Ammon's horn (tissue), 1 donor: ENCODE measurements around the gene IL4R.
A peak's percentile ranks its signal among the peaks of the same experiment; 100 is the strongest.
"Not testable (repeated sequence)": the region's sequence is repeated elsewhere in the genome, so short reads cannot be mapped to it uniquely, and the experiment has no call there.

Source experiments
- DNase-seq: peaks from one replicate; pipeline ENCODE4 v3.0.0-alpha.2; 2016; ENCODE audit warnings: low spot score

IL4R gene

GRCh38 chr16:27288313-27288712 lies 25.5 kb upstream of the IL4R start:
- DNase-seq, result not testable (repeated sequence)

GRCh38 chr16:27289669-27290068 lies 24.1 kb upstream of the IL4R start:
- no peak for DNase-seq

DNA sequence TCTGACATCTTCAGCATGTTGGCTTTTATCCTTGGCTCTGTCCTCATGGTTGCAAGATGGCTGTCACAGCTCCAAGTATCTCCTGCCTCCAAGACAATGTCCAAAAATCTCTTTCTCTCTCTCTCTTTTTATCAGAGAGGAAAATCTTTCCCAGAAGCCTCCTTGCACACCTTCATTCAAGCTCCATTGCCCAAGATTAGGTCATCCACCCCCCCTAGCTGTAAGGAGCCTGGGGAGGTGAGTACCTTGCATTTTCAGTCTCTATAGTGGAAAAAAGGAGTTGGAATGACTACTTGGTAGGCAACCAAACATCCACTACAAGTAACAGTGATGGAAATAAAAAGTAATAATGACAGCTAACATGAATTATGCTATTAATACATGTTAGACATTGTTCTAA lies 23.2 kb upstream of the IL4R start:
- DNase-seq, result no peak

DNA sequence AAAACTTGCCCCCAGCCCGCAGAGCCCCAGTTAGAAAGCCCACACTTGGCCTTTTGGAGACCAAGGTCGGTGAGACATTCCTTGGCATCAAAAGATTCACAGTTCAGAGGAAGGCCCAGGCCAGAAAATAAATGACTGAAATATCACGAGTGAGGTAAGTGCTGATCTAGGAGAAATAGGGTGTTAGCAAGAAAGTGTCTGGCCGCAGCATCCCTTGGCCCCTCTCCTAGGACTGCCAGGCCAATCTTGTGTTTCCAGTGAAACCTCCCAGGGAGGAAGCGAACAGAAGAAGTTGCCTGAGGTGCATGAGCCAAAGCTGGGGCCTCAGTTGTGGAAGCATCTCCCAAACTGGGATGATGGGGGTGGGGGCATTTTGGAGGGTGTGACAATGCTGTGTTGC lies 22.7 kb upstream of the IL4R start:
- DNase-seq, result no peak

GRCh38 chr16:27291722-27292240 lies 22.0 kb upstream of the IL4R start:
- no peak for DNase-seq

DNA sequence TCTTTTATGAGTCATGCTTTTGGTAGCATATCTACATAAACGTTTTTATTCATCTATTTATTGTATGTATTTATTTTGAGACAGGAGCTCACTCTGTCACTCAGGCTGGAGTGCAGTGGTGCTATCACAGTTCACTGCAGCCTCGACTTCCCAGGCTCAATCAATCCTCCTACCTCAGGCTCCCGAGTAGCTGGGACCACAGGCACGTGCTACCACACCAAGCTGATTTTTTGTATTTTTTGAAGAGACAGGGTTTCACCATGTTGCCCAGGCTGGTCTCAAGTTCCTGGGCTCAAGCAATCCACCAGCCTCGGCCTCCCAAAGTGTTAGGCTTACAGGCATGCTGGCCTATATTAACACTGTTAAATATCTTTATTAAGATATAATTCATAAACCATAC lies 20.4 kb upstream of the IL4R start:
- no peak for DNase-seq

DNA sequence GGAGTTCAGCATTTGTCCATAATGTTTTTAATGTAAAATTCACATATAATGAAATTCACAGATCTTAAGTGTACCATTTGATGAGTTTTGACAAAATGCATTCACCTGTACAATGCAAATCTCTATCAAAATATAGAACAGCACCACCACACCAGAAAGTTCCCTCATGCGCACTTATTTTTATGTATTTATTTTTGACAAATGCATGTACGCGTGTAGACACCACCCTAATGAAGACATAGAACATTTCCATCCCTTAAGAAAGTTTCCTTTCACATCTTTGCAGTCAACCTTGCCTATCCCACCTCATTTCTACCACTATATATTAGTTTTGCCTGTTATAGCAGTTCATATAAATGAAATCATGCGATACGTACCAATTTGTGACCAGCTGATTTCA lies 15.6 kb upstream of the IL4R start:
- no peak for DNase-seq

DNA sequence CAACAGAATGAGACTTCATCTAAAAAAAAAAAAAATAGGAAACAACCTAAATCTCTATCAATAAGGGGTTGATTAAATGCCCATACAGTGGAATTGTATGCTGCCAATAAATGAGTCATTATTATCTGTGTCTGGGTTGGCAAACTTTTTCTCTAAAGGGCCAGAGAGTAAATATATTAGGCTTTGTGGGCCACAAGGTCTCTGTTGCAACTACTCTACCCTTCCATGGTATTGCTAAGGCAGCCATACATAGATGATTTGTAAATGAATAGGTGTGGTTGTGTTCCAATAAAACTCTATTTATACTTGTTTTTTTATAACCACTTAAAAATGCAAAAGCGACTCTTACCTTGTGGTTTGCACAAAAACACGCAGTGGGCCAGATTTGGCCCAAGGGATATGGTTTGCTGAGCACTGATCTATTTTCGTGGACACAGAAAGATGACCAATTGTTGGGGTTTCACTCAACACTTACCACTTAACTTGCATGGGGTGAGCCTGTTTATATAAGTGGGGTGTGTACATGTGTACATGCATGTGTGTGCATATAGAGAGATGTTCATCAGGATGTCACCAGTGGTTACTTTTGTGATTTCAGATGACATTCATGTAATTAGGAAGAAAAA lies 12.4 kb upstream of the IL4R start:
- DNase-seq, result no peak

GRCh38 chr16:27302126-27302525 lies 11.6 kb upstream of the IL4R start:
- no peak for DNase-seq

- DNase-seq, result no peak
These were observed 10.3 kb upstream of the IL4R start for GRCh38 chr16:27303256-27304100.

DNA sequence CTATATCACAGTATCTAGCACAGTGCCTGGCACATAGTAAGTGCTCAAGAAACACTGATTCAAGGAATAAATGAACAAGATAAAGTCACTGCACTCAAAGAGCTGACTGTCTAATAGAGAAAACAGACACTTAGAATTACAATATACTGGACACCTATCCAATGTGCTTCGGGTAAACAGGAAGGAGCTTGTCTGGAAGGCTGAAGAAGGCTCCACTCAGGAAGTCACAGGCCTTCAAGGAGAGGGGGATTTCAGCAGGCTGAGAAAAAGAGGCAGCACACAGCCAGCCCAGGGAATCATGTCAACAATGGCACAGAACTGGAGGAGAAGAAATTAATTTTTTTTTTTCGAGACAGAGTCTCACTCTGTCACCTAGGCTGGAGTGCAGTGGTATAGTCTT lies 9.7 kb upstream of the IL4R start:
- DNase-seq, result no peak

DNA sequence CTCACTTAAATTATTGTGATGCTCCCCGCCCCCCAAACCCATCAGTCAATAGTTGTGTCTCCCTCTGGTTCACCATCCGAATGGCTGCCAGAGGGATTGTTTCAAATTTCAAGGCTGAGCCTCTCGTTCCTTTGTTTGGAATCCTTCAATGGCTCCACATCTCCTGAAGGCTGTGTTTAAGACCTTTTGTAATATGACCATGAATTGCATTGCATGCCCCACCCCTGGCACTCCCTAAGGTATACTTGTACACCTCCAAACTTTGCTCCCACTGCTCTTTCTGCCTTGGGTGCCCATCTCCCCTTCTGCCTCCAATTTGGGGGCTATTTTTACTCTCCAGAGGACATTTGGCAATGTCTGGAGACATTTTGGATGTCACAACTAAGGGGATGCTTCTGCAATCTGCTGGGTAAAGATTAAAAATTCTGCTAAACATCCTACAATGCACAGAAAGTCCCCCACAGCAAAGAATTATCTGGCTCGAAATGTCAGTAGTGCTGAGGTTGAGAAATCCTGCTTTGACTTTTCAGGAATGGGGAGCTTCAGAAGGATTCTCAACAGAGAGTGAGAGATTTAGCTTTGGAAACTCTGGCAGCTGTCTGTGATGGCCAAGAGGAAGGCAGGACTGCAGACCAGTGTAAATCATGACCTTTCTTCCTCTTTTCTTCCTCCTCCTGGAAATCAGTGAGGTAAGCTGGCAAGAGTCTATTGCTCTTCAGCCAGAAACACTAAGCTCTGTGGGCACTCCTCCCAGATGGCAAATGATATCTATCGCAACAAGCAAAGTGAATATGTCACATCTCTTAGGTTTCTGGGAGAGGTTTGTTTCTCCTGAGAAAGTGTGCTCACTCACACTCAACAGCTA lies 8.7 kb upstream of the IL4R start:
- peak; percentile 22 for DNase-seq

GRCh38 chr16:27305839-27306442 lies 7.8 kb upstream of the IL4R start:
- DNase-seq, result no peak

DNA sequence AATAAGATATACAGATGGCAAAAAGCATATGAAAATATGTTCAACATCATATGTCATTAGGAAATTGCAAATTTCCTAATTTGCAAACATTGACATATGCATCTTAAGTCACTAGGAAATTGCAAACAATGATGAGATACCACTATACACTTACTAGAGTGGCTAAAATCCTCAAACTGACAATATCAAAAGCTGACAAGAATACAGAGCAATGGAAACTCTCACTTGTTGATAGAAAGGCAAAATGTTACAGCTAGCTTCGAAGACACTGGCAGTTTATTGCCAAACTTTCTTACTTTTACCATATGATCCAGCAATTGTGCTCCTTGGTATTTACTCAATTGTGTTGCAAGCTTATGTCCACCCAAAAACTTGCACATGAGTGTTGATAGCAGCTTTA lies 5.0 kb upstream of the IL4R start:
- no peak for DNase-seq

GRCh38 chr16:27310576-27311447 lies 3.0 kb upstream of the IL4R start:
- DNase-seq, result no peak

DNA sequence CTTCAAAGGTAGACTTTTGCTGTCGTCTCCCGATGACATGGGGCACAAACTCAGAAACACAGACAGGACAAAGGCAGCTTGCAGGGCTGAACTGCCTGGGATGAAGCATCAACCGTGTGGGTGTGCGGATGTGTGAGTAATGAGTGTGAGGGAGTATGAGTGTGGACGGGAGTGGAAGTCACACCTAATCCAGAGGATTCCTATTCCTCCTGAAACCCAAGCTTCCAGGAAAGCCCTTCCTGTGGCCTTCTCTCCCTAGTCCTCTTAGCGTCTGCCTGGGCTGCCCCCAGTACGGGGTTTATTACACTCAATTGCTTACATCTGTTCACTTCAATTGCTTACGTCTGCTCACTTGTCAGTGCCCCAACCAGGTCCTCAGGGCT lies 2.3 kb upstream of the IL4R start:
- peak; percentile 23 for DNase-seq

DNA sequence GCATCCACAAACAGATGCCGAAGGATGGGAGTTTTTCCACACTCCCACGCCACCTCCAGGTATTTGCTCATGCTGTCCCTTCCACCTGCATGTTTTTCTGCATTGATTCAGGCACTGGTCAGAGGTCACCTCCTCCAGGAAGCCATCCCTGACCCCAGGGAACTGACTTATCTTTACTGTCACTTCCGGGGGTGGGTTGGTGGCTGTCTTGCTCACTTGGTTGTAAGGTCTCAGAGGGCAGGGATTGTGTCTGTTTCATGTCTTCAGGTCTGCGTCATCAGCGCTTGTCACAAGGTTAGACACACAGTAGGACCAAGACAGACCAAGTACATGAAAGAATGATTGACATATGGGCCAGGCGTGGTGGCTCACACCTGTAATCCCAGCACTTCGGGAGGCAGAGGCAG lies 1.9 kb upstream of the IL4R start:
- no peak for DNase-seq

DNA sequence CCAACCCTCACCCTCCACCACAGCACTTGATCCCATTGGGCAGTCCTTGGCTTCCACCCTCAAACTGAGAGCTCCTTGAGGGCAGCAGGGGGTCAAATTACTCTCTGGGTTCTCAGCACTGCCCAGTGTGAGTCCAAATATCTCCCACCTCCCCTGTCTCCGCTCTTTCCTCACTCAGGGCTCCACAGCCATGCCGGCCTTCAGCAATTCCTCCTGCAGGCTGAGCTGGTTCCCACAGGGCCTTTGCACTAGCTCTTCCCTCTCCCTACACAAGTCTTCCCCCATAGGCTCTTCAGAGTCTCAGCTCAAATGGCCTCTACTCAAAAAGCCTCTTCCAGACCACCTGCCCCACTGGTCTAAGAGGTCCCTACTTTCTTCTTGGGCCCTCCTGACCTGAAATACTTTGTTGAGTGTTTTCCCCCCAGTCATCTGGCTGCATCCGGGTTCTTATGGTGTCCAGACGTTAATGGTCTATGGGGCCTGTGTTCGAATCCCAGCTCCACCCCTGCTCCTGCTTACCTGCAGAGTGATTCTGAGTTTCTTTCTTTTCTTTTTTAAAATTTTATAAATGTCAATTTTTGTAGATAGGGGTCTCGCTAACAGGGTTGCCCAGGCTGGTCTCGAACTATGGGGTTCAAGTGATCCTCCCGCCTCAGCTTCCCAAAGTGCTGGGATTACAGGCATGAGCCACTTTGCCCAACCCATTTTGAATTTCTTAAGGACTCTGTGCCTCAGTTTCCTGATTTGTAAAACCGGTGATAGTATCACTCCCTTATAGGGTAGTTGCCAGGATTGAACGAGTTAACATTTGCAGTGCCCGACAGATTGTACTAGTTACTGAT lies 973 bp upstream of the IL4R start:
- no peak for DNase-seq

DNA sequence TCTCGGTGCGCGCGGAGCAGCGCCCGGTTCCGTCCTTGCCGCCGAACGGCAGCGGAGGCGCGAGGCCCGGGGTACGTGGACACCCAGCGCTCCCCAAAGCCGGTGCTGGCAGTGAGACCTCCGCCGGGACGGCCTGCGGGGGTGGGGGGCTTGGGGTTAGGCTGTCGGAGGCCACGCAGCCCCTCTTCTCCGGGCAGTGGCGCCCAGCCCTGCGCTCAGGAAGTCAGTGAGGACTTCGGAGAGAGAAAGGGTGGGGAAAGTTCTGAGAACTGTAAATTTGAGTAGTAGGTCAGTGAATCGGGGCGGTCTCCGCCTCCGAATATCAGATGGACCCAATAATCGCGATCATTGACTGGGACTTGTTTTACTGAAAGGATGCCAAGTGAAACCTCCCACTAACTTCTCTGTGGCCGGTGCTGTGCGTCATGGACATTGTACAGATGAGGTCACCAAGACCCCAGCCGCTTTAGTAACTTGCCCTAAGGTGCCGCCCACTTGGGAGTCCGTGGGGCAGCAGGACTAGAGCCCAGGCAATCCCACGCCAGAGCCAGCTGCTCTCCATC lies 468 bp downstream of the IL4R start:
- DNase-seq, result no peak

GRCh38 chr16:27314986-27315332 lies 1.2 kb downstream of the IL4R start:
- DNase-seq, result no peak
